A549 (cell line): ENCODE measurements around the gene MATK. TPM values are rescaled to one million over a fixed set of nuclear protein-coding genes. Genes with fewer than 3 reads are reported as not detected.

Experiments
- ATAC-seq, 2 experiments: fragments of 200-7000 bp in 1 of 2; fragments of >200 bp in 1 of 2; cut with Nextera tagmentation in 1 of 2; cut with Tn5 transposase in 1 of 2; 3 replicates each; pipeline versions ENCODE4 v1.8.0 to v1.9.1; 2018 to 2020; ENCODE audit warnings: mild to moderate bottlenecking in 1 of 2, moderate library complexity in 1 of 2
- CTCF ChIA-PET: fragments of 300-600 bp; sonication (Branson Sonifier 250); formaldehyde crosslinking; extraction: SDS; loops from one replicate; lab custom pipeline; 2021; ENCODE audit warnings: antibody characterized with exemption, inconsistent platforms; lab: Yijun Ruan, JAX
- POLR2A ChIA-PET: fragments of 350-600 bp; formaldehyde crosslinking; extraction: SDS; loops from one replicate; lab custom pipeline; 2021; ENCODE audit warnings: antibody characterized with exemption, inconsistent platforms; lab: Yijun Ruan, JAX
- DNase-seq, 2 experiments: peaks; one replicate each; pipeline versions ENCODE4 v3.0.0 to v3.0.0-alpha.2; 2011 to 2016; ENCODE audit warnings: low read depth in 1 of 2, low spot score in 1 of 2
- FAIRE-seq: peaks from 2 replicates; lab custom pipeline; 2011; peaks lifted over from hg19 to GRCh38; lab: Jason Lieb, UNC
- H3K27ac ChIP-seq, 2 experiments: fragments of >200 bp; sonication (Bioruptor Twin); formaldehyde crosslinking; 3 replicates each; pipeline ENCODE4 v1.5.1; 2016 to 2017
- H3K4me1 ChIP-seq: fragments of >200 bp; sonication (Bioruptor Twin); formaldehyde crosslinking; 3 replicates; pipeline ENCODE4 v1.6.1; 2016
- H3K4me2 ChIP-seq: fragments of >200 bp; sonication (Bioruptor Twin); formaldehyde crosslinking; 3 replicates; pipeline ENCODE4 v1.6.1; 2016
- H3K4me3 ChIP-seq: fragments of >200 bp; sonication (Bioruptor Twin); formaldehyde crosslinking; 3 replicates; pipeline ENCODE4 v1.5.1; 2016
- H3K9me3 ChIP-seq: fragments of >200 bp; sonication (Bioruptor Twin); formaldehyde crosslinking; 3 replicates; pipeline ENCODE4 v1.6.1; 2016
- BHLHE40 ChIP-seq: IDR thresholded peaks from 2 replicates; pipeline ENCODE4 v1.6.1; 2012; ENCODE audit warnings: low read depth, low read length, inconsistent platforms
- CBX8 ChIP-seq: fragments of 200-600 bp; sonication (generic); IDR thresholded peaks from 2 replicates; pipeline ENCODE4 v1.6.1; 2016
- CEBPB ChIP-seq, 2 experiments: fragments of >200 bp in 1 of 2; sonication (Bioruptor Twin) in 1 of 2; formaldehyde crosslinking in 1 of 2; IDR thresholded peaks; 2 replicates each; pipeline ENCODE4 v1.6.1; 2012 to 2016
- FOSL2 ChIP-seq, 2 experiments: fragments of 450-650 bp in 1 of 2; fragments of >200 bp in 1 of 2; sonication (Bioruptor Twin) in 1 of 2; formaldehyde crosslinking; IDR thresholded peaks; 2 replicates each; pipeline versions ENCODE4 v1.5.0 to v1.6.1; 2016 to 2020; ENCODE audit warnings: mild to moderate bottlenecking in 1 of 2, moderate library complexity in 1 of 2
- HEYL ChIP-seq: fragments of 250-450 bp; sonication (Bioruptor Pico); IDR thresholded peaks from 2 replicates; pipeline ENCODE4 v1.8.0; 2021; ENCODE audit warnings: mild to moderate bottlenecking, moderate library complexity
- JUN ChIP-seq, 2 experiments: fragments of >200 bp; sonication (Bioruptor Twin); formaldehyde crosslinking; IDR thresholded peaks; 2 replicates in 1 of 2; 3 replicates in 1 of 2; pipeline ENCODE4 v1.6.1; 2016 to 2017
- KDM1A ChIP-seq: fragments of 200-600 bp; sonication (generic); IDR thresholded peaks from 2 replicates; pipeline ENCODE4 v1.6.1; 2016; ENCODE audit warnings: low read depth, mild to moderate bottlenecking
- MAFK ChIP-seq: fragments of 450-650 bp; IDR thresholded peaks from 2 replicates; pipeline ENCODE4 v1.6.1; 2014; ENCODE audit not compliant: partially characterized antibody
- NFE2L2 ChIP-seq: fragments of 150-350 bp; conservative IDR thresholded peaks from 2 replicates; pipeline ENCODE4 v1.6.1; 2014; ENCODE audit warnings: low read length
- RCOR1 ChIP-seq: fragments of 150-350 bp; IDR thresholded peaks from 2 replicates; pipeline ENCODE4 v1.6.1; 2014; ENCODE audit warnings: antibody characterized with exemption, low read length, low read depth
- RFX5 ChIP-seq: fragments of 450-650 bp; IDR thresholded peaks from 2 replicates; pipeline ENCODE4 v1.7.1; 2014; ENCODE audit warnings: antibody characterized with exemption, mild to moderate bottlenecking, moderate library complexity
- RNF2 ChIP-seq: fragments of 200-600 bp; sonication (generic); IDR thresholded peaks from 2 replicates; pipeline ENCODE4 v1.6.1; 2016; ENCODE audit warnings: low read depth, mild to moderate bottlenecking, antibody characterized with exemption, moderate library complexity, borderline replicate concordance
- SMC3 ChIP-seq: fragments of >200 bp; sonication (Bioruptor Twin); formaldehyde crosslinking; IDR thresholded peaks from 3 replicates; pipeline ENCODE4 v1.6.1; 2018; ENCODE audit warnings: inconsistent platforms
- SREBF2 ChIP-seq: fragments of 450-650 bp; IDR thresholded peaks from 2 replicates; pipeline ENCODE4 v1.6.1; 2014; ENCODE audit warnings: mild to moderate bottlenecking, moderate library complexity
- TP53 ChIP-seq: fragments of 250-450 bp; sonication (Bioruptor Pico); IDR thresholded peaks from 2 replicates; pipeline ENCODE4 v1.5.0; 2021; ENCODE audit warnings: mild to moderate bottlenecking, moderate library complexity
- ZFP36 ChIP-seq: fragments of 450-650 bp; IDR thresholded peaks from 2 replicates; pipeline ENCODE4 v1.6.1; 2014; ENCODE audit warnings: borderline replicate concordance; ENCODE audit not compliant: partially characterized antibody
- ZNF302 ChIP-seq: fragments of 250-450 bp; sonication (Bioruptor Pico); IDR thresholded peaks from 2 replicates; pipeline ENCODE4 v1.9.0; 2021; ENCODE audit warnings: inconsistent platforms, mild to moderate bottlenecking, moderate library complexity
- ZSCAN20 ChIP-seq: fragments of 250-450 bp; sonication (Bioruptor Pico); IDR thresholded peaks from 2 replicates; pipeline ENCODE4 v1.8.0; 2022; ENCODE audit warnings: mild to moderate bottlenecking, moderate library complexity
- WGBS: methylation state at CpG from one replicate; pipeline ENCODE4 v1.1.6; 2017; ENCODE audit errors: missing lambda C conversion rate; 5-methylcytosine and 5-hydroxymethylcytosine counted together
- polyA plus RNA-seq, 4 experiments: library from polyadenylated mRNA; depleted of rRNA in 3 of 4; stranded (reverse); fragments of >200 nt; fragmentation: RNase III in 1 of 4; extraction: RNeasy Plus Mini Kit Qiagen cat#74134 plus additional on column Dnase treatment in 1 of 4; gene quantifications; 2 replicates in 3 of 4; 3 replicates in 1 of 4; pipeline ENCODE4 v1.2.3, GENCODE V29; 2011 to 2017
- TF ChIP-seq, protein P1 (sequence below): IDR thresholded peaks from 2 replicates; pipeline ENCODE4 v1.6.1; 2012
- TF ChIP-seq, protein P2 (sequence below): fragments of 450-650 bp; IDR thresholded peaks from 2 replicates; pipeline ENCODE4 v1.6.1; 2014; ENCODE audit warnings: antibody characterized with exemption
- TF ChIP-seq, protein P3 (sequence below): fragments of >200 bp; sonication (Bioruptor Twin); formaldehyde crosslinking; IDR thresholded peaks from 3 replicates; pipeline ENCODE4 v1.5.1; 2016
- TF ChIP-seq, protein P4 (sequence below): IDR thresholded peaks from 2 replicates; pipeline ENCODE4 v1.6.1; 2012
- TF ChIP-seq, protein P5 (sequence below): fragments of 200-600 bp; sonication (generic); IDR thresholded peaks from 2 replicates; pipeline ENCODE4 v1.6.1; 2016; ENCODE audit warnings: antibody characterized with exemption, mild to moderate bottlenecking, moderate library complexity
- TF ChIP-seq, protein P6 (sequence below): IDR thresholded peaks from 2 replicates; pipeline ENCODE4 v1.6.1; 2012; ENCODE audit warnings: low read depth, borderline replicate concordance
- TF ChIP-seq, protein P7 (sequence below): fragments of >200 bp; sonication (Bioruptor Twin); formaldehyde crosslinking; IDR thresholded peaks from 3 replicates; pipeline ENCODE4 v1.6.1; 2016

Gene MATK
- polyA plus RNA-seq, 2 of the 4 experiments (the other 2 are of a cell fraction): 0.12 to 0.45 TPM

DNA sequence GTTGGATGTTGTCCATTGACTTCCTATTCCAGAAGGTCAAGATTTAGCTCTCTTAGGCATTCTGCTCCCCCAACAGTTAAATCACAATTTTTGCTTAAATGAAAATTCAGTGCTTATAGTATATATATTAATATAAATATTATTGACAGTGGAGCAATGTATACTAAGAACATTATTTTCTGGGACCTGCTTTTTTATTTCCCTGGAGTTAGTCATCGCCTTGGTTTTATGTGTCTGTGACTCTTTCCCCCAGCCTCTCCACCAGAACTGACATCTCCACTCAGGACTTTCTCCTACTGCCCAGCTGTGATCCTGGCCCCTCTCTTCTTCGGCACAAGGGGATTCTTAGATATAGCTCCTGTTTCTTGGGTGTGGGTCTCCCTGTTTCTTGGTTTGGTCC lies 10.2 kb upstream of the MATK start:
- ATAC-seq (no peak), FAIRE-seq (no peak), DNase-seq (no peak)
- TF ChIP-seq RFX5 (no peak), TP53 (CRISPR knock-in tag) (no peak), ZFP36 (no peak), SREBF2 (no peak), CBX8 (no peak), KDM1A (no peak), SMC3 (no peak), BHLHE40 (no peak)
- TF ChIP-seq, protein P1, sequence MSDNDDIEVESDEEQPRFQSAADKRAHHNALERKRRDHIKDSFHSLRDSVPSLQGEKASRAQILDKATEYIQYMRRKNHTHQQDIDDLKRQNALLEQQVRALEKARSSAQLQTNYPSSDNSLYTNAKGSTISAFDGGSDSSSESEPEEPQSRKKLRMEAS: no peak
- TF ChIP-seq, protein P2, sequence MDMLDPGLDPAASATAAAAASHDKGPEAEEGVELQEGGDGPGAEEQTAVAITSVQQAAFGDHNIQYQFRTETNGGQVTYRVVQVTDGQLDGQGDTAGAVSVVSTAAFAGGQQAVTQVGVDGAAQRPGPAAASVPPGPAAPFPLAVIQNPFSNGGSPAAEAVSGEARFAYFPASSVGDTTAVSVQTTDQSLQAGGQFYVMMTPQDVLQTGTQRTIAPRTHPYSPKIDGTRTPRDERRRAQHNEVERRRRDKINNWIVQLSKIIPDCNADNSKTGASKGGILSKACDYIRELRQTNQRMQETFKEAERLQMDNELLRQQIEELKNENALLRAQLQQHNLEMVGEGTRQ: no peak
- Histone ChIP-seq H3K9me3 (peaks cover 16% of the 10 kb centered on the region; the same call in 2 of the 3 replicates), H3K4me2 (no peak overlapping the region), H3K4me1 (no peaks in the 10 kb centered on the region), H3K27ac (no peak overlapping the region), H3K4me3 (no peak overlapping the region)
- CTCF ChIA-PET: interaction anchor here (0.6 to 1.5 kb wide), 4 partner anchors 25 to 480 kb away, joined by 3 to 5 read pairs (median 3); no protein-coding TSS in a partner anchor
- POLR2A ChIA-PET: no interaction called here
- WGBS: 56% methylated on average over 2 of the region's 2 CpGs

DNA sequence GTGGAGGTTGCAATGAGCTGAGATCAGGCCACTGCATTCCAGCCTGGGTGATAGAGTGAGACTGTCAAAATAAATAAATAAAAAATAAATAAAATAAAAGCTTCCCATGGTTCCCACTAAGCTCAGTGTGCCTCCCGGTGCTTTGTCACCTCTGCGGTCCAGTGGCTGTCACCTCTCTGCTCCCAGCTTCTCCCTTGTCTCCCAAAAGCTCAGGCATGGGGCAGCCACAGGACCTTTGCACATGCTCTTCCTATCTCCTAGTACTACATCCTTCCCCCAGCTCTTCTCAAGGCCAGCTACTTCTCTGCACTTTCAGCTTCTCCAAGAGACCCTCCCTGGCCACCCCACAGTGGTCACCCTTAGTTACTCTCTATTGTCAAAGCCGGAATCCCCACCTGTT lies 7.6 kb upstream of the MATK start:
- POLR2A ChIA-PET: no interaction called here
- Histone ChIP-seq H3K4me1 (no peaks in the 10 kb centered on the region), H3K9me3 (peaks cover 16% of the 10 kb centered on the region; the same call in 2 of the 3 replicates), H3K4me2 (no peak overlapping the region), H3K4me3 (no peak overlapping the region), H3K27ac (no peak overlapping the region)
- FAIRE-seq: no peak
- CTCF ChIA-PET: interaction anchor here (0.6 to 1.5 kb wide), 3 partner anchors 15 to 88 kb away, joined by 3 to 5 read pairs (median 4); no protein-coding TSS in a partner anchor
- DNase-seq: no peak
- no peak for ATAC-seq
- WGBS: 57% methylated on average over 3 of the region's 3 CpGs
- TF ChIP-seq, protein P3, sequence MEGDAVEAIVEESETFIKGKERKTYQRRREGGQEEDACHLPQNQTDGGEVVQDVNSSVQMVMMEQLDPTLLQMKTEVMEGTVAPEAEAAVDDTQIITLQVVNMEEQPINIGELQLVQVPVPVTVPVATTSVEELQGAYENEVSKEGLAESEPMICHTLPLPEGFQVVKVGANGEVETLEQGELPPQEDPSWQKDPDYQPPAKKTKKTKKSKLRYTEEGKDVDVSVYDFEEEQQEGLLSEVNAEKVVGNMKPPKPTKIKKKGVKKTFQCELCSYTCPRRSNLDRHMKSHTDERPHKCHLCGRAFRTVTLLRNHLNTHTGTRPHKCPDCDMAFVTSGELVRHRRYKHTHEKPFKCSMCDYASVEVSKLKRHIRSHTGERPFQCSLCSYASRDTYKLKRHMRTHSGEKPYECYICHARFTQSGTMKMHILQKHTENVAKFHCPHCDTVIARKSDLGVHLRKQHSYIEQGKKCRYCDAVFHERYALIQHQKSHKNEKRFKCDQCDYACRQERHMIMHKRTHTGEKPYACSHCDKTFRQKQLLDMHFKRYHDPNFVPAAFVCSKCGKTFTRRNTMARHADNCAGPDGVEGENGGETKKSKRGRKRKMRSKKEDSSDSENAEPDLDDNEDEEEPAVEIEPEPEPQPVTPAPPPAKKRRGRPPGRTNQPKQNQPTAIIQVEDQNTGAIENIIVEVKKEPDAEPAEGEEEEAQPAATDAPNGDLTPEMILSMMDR: no peak
- TF ChIP-seq, protein P4, sequence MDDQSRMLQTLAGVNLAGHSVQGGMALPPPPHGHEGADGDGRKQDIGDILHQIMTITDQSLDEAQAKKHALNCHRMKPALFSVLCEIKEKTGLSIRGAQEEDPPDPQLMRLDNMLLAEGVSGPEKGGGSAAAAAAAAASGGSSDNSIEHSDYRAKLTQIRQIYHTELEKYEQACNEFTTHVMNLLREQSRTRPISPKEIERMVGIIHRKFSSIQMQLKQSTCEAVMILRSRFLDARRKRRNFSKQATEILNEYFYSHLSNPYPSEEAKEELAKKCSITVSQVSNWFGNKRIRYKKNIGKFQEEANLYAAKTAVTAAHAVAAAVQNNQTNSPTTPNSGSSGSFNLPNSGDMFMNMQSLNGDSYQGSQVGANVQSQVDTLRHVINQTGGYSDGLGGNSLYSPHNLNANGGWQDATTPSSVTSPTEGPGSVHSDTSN: no peak
- TF ChIP-seq NFE2L2 (no peak), FOSL2 (IDR thresholded peaks at IDR 0.05) (no peak), FOSL2 (CRISPR knock-in tag; IDR thresholded peaks at IDR 0.05) (no peak), CBX8 (no peak)

DNA sequence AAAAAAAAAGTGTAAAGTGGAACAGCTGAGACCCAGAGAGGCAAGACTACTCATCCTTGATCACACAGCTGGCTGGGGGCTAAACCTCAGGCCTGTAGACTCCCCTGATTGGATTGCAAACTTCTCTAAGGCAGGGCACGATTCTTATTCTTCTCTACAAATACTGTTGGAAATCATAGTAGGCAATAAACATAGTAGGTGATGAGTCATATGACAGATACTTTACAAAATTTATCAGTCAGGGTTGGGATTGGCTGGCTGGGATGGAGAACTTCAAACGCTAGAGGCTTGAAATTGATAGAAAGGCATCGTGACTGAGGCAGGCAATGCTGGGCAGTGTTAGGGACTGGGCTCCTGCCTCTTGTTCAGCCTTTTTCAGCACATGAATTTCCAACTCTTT lies 5.9 kb upstream of the MATK start:
- Histone ChIP-seq H3K4me2 (no peak overlapping the region), H3K4me1 (no peaks in the 10 kb centered on the region), H3K27ac (no peak overlapping the region), H3K4me3 (no peak overlapping the region), H3K9me3 (peaks cover 11% of the 10 kb centered on the region; the same call in 1 of the 3 replicates)
- WGBS: 44% methylated on average over 3 of the region's 3 CpGs
- POLR2A ChIA-PET: no interaction called here
- FAIRE-seq (no peak), DNase-seq (no peak), ATAC-seq (no peak)
- TF ChIP-seq ZFP36 (no peak), RCOR1 (no peak), HEYL (no peak), JUN (IDR thresholded peaks at IDR 0.05) (no peak), MAFK (no peak), ZNF302 (CRISPR knock-in tag) (no peak), ZSCAN20 (CRISPR knock-in tag) (no peak), RNF2 (no peak), CEBPB (IDR thresholded peaks at IDR 0.05) (no peak)
- TF ChIP-seq, protein P5, sequence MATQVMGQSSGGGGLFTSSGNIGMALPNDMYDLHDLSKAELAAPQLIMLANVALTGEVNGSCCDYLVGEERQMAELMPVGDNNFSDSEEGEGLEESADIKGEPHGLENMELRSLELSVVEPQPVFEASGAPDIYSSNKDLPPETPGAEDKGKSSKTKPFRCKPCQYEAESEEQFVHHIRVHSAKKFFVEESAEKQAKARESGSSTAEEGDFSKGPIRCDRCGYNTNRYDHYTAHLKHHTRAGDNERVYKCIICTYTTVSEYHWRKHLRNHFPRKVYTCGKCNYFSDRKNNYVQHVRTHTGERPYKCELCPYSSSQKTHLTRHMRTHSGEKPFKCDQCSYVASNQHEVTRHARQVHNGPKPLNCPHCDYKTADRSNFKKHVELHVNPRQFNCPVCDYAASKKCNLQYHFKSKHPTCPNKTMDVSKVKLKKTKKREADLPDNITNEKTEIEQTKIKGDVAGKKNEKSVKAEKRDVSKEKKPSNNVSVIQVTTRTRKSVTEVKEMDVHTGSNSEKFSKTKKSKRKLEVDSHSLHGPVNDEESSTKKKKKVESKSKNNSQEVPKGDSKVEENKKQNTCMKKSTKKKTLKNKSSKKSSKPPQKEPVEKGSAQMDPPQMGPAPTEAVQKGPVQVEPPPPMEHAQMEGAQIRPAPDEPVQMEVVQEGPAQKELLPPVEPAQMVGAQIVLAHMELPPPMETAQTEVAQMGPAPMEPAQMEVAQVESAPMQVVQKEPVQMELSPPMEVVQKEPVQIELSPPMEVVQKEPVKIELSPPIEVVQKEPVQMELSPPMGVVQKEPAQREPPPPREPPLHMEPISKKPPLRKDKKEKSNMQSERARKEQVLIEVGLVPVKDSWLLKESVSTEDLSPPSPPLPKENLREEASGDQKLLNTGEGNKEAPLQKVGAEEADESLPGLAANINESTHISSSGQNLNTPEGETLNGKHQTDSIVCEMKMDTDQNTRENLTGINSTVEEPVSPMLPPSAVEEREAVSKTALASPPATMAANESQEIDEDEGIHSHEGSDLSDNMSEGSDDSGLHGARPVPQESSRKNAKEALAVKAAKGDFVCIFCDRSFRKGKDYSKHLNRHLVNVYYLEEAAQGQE: no peak
- TF ChIP-seq, protein P6, sequence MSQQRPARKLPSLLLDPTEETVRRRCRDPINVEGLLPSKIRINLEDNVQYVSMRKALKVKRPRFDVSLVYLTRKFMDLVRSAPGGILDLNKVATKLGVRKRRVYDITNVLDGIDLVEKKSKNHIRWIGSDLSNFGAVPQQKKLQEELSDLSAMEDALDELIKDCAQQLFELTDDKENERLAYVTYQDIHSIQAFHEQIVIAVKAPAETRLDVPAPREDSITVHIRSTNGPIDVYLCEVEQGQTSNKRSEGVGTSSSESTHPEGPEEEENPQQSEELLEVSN: no peak
- TF ChIP-seq, protein P7, sequence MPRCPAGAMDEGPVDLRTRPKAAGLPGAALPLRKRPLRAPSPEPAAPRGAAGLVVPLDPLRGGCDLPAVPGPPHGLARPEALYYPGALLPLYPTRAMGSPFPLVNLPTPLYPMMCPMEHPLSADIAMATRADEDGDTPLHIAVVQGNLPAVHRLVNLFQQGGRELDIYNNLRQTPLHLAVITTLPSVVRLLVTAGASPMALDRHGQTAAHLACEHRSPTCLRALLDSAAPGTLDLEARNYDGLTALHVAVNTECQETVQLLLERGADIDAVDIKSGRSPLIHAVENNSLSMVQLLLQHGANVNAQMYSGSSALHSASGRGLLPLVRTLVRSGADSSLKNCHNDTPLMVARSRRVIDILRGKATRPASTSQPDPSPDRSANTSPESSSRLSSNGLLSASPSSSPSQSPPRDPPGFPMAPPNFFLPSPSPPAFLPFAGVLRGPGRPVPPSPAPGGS: no peak
- TF ChIP-seq, protein P1: no peak
- CTCF ChIA-PET: interaction anchor here (0.6 kb wide), 1 partner anchor 33 kb away, joined by 4 read pairs; no protein-coding TSS in a partner anchor
